ENCODE measurements around the gene BIRC7. TPM values are rescaled to one million over a fixed set of nuclear protein-coding genes. Genes with fewer than 3 reads are reported as not detected.

The BIRC7 gene
- total RNA-seq, 1 experiment from 2014 or later: 0.96 TPM

DNA sequence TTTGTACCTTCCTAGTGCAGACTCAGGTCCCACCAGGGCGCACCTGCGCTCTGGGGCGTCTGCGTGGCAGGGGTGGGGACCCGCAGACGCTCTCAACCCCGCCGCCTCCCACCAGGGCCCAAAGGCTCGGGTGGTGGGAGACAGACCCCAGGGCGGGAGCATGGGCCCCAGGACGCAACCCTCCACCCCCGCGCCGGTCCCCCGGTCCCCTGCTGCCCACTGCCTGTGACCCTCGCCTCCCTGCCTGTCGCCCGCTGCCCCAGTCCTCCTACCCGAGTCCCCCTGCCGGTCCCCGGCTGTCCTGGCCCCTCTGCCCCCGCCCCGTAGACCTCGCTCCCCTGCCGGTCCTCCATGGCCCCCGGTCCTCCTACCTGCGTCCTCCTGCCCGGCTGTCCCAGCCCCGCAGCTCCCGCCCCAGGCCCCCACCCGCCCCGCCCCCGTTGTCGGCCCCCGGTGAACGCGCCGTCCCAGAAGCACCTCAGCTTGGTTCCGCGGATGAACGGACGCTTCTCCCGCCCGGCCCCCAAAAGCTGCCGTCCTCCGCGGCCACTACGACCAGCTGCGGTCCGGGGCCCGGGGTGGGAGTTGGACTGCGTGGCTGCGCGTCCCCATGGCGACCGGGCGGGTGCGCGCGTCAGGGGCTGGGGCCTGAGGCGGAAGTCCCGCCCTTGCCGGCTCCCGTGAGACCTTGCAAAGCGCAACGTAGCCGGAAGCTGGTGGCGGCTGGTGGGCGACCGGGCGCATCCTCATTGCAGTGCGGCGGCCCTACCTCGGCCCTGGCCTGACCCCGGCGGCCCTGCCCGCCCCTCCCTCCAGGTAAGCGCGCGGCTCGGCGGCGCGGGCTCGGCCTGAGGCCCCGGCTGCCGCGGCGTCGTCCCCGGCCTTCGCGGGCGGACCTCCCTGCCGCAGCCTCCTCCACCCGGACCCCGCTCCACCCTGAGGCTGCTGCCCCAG, 36.7 kb downstream of the BIRC7 start, which contains the start of gene ARFGAP1:
Gene ARFGAP1, plus strand, starts transcription at position 709 of the 954 bp plus-strand sequence. CDS start 2,768 bp downstream, outside the sequence.
- ChIA-PET POLR2A (interaction anchor here (1.0 to 1.1 kb wide), 3 partner anchors 9 to 49 kb away, joined by 3 to 6 read pairs (median 3); no protein-coding TSS in a partner anchor), RAD21 (ENCODE audit: low non-redundant PET in 1 of 2, low total read pairs in 2 of 2, uncharacterized antibody in 2 of 2, unreplicated experiment in 2 of 2) (no interaction called here), CTCF (interaction anchor here (0.6 to 3.8 kb wide), 3 partner anchors 38 to 104 kb away, joined by 5 to 16 read pairs (median 5); no protein-coding TSS in a partner anchor)
- H4K20me1 ChIP-seq (ENCODE audit: insufficient read depth): no peaks in the 10 kb centered on the region
- H3K9me3 ChIP-seq (ENCODE audit: control insufficient read depth in 1 of 2, insufficient read depth in 1 of 2, low read depth in 1 of 2, low read length in 2 of 2): no peaks in the 10 kb centered on the region
- DNase-seq (ENCODE audit: low read depth, low spot score) (peak; percentile 61), ATAC-seq (peak; percentile 93)
- peaks cover 13 to 16% of the 10 kb centered on the region in 2 experiments for H3K36me3 ChIP-seq (ENCODE audit: control insufficient read depth in 1 of 2, insufficient read depth in 2 of 2, low read length in 2 of 2)
- no peak for TF ChIP-seq EZH2 (IDR thresholded peaks at IDR 0.05)
- peak; percentile 73; the same call in 1 of the 2 replicates for TF ChIP-seq ZFX (IDR thresholded peaks at IDR 0.05)
- TF ChIP-seq YY1 (IDR thresholded peaks at IDR 0.05; ENCODE audit: extremely low read depth, insufficient replicate concordance, low read depth, low read length): peak; percentile 44
- TF ChIP-seq, protein P1, sequence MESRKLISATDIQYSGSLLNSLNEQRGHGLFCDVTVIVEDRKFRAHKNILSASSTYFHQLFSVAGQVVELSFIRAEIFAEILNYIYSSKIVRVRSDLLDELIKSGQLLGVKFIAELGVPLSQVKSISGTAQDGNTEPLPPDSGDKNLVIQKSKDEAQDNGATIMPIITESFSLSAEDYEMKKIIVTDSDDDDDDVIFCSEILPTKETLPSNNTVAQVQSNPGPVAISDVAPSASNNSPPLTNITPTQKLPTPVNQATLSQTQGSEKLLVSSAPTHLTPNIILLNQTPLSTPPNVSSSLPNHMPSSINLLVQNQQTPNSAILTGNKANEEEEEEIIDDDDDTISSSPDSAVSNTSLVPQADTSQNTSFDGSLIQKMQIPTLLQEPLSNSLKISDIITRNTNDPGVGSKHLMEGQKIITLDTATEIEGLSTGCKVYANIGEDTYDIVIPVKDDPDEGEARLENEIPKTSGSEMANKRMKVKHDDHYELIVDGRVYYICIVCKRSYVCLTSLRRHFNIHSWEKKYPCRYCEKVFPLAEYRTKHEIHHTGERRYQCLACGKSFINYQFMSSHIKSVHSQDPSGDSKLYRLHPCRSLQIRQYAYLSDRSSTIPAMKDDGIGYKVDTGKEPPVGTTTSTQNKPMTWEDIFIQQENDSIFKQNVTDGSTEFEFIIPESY (IDR thresholded peaks at IDR 0.05; ENCODE audit: extremely low read depth, insufficient replicate concordance, low read length): peak; percentile 58
- TF ChIP-seq POLR2AphosphoS5 (IDR thresholded peaks at IDR 0.05; ENCODE audit: low read depth, low read length): peak; percentile 91
- peak; percentile 38 for TF ChIP-seq POLR2A (IDR thresholded peaks at IDR 0.05; ENCODE audit: borderline replicate concordance, extremely low read depth, insufficient read depth, insufficient read length)
- TF ChIP-seq, protein P2, sequence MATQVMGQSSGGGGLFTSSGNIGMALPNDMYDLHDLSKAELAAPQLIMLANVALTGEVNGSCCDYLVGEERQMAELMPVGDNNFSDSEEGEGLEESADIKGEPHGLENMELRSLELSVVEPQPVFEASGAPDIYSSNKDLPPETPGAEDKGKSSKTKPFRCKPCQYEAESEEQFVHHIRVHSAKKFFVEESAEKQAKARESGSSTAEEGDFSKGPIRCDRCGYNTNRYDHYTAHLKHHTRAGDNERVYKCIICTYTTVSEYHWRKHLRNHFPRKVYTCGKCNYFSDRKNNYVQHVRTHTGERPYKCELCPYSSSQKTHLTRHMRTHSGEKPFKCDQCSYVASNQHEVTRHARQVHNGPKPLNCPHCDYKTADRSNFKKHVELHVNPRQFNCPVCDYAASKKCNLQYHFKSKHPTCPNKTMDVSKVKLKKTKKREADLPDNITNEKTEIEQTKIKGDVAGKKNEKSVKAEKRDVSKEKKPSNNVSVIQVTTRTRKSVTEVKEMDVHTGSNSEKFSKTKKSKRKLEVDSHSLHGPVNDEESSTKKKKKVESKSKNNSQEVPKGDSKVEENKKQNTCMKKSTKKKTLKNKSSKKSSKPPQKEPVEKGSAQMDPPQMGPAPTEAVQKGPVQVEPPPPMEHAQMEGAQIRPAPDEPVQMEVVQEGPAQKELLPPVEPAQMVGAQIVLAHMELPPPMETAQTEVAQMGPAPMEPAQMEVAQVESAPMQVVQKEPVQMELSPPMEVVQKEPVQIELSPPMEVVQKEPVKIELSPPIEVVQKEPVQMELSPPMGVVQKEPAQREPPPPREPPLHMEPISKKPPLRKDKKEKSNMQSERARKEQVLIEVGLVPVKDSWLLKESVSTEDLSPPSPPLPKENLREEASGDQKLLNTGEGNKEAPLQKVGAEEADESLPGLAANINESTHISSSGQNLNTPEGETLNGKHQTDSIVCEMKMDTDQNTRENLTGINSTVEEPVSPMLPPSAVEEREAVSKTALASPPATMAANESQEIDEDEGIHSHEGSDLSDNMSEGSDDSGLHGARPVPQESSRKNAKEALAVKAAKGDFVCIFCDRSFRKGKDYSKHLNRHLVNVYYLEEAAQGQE (IDR thresholded peaks at IDR 0.05; ENCODE audit: low read depth): no peak
- H3K79me2 ChIP-seq (ENCODE audit: insufficient read depth, low read length): peaks cover 48% of the 10 kb centered on the region
- no peaks in the 10 kb centered on the region for H3K27me3 ChIP-seq (ENCODE audit: insufficient read depth, low read length)
- no peak within 1 kb of the TSS for H2AFZ ChIP-seq (ENCODE audit: low read depth, low read length, poor library complexity, severe bottlenecking)
- H3K27ac ChIP-seq (ENCODE audit: low read depth, low read length): peak within 1 kb of the TSS; percentile 72
- peak within 1 kb of the TSS; percentile 96 for H3K9ac ChIP-seq (ENCODE audit: low read length)
- intact Hi-C loops (cut with micrococcal nuclease): loop anchor here (5.0 kb wide), 1 partner anchor 40 kb away; no protein-coding TSS in a partner anchor
- BruUV-seq (replicated peaks): no TSS peak
- peak within 1 kb of the TSS; percentile 98 to 99 for H3K4me3 ChIP-seq (replicated peaks in 1 of 2; ENCODE audit: low read depth in 1 of 2, low read length in 2 of 2)
- H3K4me1 ChIP-seq (ENCODE audit: control insufficient read depth in 1 of 2, insufficient read depth in 2 of 2, low read length in 2 of 2): peaks cover 10 to 30% of the 10 kb centered on the region in 2 experiments
- no peaks in the 10 kb centered on the region for H3K9me2 ChIP-seq (ENCODE audit: insufficient read depth)
- H3K4me2 ChIP-seq (ENCODE audit: low read length): peak within 1 kb of the TSS; percentile 99
